ENCODE measurements around the gene SNCG. TPM values are rescaled to one million over a fixed set of nuclear protein-coding genes. Genes with fewer than 3 reads are reported as not detected.

Gene SNCG
- total RNA-seq, 1 experiment from 2014 or later, result 7.3 TPM

DNA sequence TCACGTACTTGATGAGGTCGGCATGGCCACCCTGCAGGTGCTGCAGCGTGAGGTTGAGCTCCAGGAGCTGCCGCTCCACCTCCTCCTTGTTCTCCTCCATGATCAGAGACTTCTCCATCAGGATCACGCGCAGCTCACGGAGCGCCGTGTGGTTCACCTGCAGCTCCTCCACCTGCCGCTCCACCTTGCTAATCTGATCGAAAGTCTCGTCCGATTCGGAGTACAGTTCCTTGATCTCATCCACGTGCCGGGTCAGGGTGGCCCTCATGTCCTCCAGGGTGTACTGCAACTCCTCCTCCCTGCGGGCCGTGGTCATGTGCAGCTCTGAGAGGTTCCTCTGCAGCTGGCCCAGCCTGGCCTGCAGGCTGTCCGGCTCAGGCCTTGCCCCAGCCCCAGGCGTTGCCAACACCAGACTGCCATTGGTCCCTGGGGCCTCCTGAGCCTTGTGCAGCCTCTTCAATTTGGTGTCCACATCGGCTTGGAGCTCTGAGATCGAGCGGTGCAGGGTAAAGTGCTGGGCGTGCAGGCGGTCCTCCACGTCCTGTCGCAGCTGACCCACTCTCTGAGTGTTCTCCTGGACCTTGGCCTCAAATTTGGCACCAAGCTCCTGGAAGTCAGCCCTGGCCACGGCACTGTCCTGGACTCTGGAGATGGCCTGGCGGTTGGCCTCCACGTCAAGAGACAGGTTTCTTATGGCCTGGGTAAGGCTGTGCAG is 14.9 kb upstream of the SNCG start:
- H3K4me1 Mint-ChIP-seq (ENCODE audit: insufficient read depth, unreplicated experiment), result no peaks in the 10 kb centered on the region
- H3K4me3 Mint-ChIP-seq (ENCODE audit: unreplicated experiment), result no peak overlapping the region
- H3K36me3 Mint-ChIP-seq (ENCODE audit: insufficient read depth, unreplicated experiment), result no peaks in the 10 kb centered on the region
- H3K27me3 Mint-ChIP-seq (ENCODE audit: insufficient read depth, unreplicated experiment), result no peaks in the 10 kb centered on the region
- ChIA-PET CTCF (interaction anchor here (1.0 to 6.5 kb wide), 4 partner anchors 11 to 95 kb away, joined by 4 to 66 read pairs (median 4); partner anchors contain the start of gene ADIRF), POLR2A (interaction anchor here (0.6 to 1.5 kb wide), 3 partner anchors 25 to 146 kb away, joined by 3 to 4 read pairs (median 3); partner anchors contain the start of gene ADIRF)
- TF ChIP-seq, protein P1, sequence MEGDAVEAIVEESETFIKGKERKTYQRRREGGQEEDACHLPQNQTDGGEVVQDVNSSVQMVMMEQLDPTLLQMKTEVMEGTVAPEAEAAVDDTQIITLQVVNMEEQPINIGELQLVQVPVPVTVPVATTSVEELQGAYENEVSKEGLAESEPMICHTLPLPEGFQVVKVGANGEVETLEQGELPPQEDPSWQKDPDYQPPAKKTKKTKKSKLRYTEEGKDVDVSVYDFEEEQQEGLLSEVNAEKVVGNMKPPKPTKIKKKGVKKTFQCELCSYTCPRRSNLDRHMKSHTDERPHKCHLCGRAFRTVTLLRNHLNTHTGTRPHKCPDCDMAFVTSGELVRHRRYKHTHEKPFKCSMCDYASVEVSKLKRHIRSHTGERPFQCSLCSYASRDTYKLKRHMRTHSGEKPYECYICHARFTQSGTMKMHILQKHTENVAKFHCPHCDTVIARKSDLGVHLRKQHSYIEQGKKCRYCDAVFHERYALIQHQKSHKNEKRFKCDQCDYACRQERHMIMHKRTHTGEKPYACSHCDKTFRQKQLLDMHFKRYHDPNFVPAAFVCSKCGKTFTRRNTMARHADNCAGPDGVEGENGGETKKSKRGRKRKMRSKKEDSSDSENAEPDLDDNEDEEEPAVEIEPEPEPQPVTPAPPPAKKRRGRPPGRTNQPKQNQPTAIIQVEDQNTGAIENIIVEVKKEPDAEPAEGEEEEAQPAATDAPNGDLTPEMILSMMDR (IDR thresholded peaks at IDR 0.05; ENCODE audit: unreplicated experiment), result no peak
- BruUV-seq (replicated peaks), result no TSS peak
- no peak for DNase-seq (ENCODE audit: unreplicated experiment)
- H3K9me3 Mint-ChIP-seq (ENCODE audit: unreplicated experiment), result no peaks in the 10 kb centered on the region
- intact Hi-C loops (cut with micrococcal nuclease), result no loop called here
- no peak overlapping the region for H3K27ac Mint-ChIP-seq (ENCODE audit: low read depth, unreplicated experiment)

DNA sequence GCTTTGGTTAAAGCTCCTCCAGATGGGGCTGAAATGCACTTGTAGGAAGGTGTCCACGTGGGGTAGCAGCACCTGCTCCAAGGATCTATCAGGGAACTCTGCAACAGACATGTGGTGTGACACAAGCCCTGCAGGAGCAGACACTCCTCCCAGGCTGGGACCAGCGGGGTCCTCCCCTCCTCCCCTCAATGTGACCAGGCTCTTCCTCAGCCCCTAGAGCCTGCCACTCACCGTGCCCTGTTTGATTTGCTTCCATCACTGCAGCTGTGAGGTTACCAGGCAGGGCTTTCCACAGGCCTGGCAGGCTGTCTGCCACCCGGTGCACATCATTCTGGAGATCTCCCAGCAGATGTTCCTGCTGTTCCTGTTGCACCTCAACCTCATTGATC is 14.4 kb upstream of the SNCG start:
- Mint-ChIP-seq H3K9me3 (ENCODE audit: unreplicated experiment) (no peaks in the 10 kb centered on the region), H3K27ac (ENCODE audit: low read depth, unreplicated experiment) (no peak overlapping the region), H3K27me3 (ENCODE audit: insufficient read depth, unreplicated experiment) (no peaks in the 10 kb centered on the region), H3K4me1 (ENCODE audit: insufficient read depth, unreplicated experiment) (no peaks in the 10 kb centered on the region), H3K4me3 (ENCODE audit: unreplicated experiment) (no peak overlapping the region), H3K36me3 (ENCODE audit: insufficient read depth, unreplicated experiment) (no peaks in the 10 kb centered on the region)
- ChIA-PET CTCF (interaction anchor here (1.8 kb wide), 1 partner anchor 95 kb away, joined by 5 read pairs; no protein-coding TSS in a partner anchor), POLR2A (interaction anchor here (0.6 to 1.5 kb wide), 4 partner anchors 15 to 145 kb away, joined by 3 to 4 read pairs (median 3); partner anchors contain the start of gene ADIRF)
- TF ChIP-seq, protein P1 (IDR thresholded peaks at IDR 0.05; ENCODE audit: unreplicated experiment), result no peak
- no TSS peak for BruUV-seq (replicated peaks)
- no peak for DNase-seq (ENCODE audit: unreplicated experiment)
- intact Hi-C loops (cut with micrococcal nuclease), result no loop called here

DNA sequence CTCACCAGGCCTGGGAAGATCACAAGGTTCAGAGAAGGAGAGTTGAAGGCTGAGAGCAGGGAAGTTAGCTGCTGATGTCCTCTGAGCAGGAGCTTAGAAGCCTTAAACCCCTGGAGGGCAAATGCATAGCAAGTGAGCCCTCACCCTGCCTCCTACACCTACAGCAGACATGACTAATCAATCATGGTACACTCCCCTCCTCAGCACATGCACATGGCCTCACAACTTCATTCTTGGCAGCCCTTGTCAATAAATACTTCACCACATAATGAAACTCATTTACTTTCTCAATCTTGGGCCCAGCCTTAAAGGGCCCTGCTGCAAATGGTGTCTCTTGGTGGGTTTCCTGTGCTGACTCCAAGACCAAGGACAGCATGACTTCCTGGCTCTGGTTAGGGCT is 13.9 kb upstream of the SNCG start:
- intact Hi-C loops (cut with micrococcal nuclease), result no loop called here
- no peaks in the 10 kb centered on the region for H3K36me3 Mint-ChIP-seq (ENCODE audit: insufficient read depth, unreplicated experiment)
- no peaks in the 10 kb centered on the region for H3K4me1 Mint-ChIP-seq (ENCODE audit: insufficient read depth, unreplicated experiment)
- peak; percentile 42 for DNase-seq (ENCODE audit: unreplicated experiment)
- no peaks in the 10 kb centered on the region for H3K27me3 Mint-ChIP-seq (ENCODE audit: insufficient read depth, unreplicated experiment)
- no TSS peak for BruUV-seq (replicated peaks)
- H3K4me3 Mint-ChIP-seq (ENCODE audit: unreplicated experiment), result no peak overlapping the region
- POLR2A ChIA-PET, result interaction anchor here (0.7 to 1.5 kb wide), 3 partner anchors 15 to 24 kb away, joined by 3 to 4 read pairs (median 3); partner anchors contain the start of gene ADIRF
- no peaks in the 10 kb centered on the region for H3K9me3 Mint-ChIP-seq (ENCODE audit: unreplicated experiment)
- TF ChIP-seq, protein P1 (IDR thresholded peaks at IDR 0.05; ENCODE audit: unreplicated experiment), result no peak
- no peak overlapping the region for H3K27ac Mint-ChIP-seq (ENCODE audit: low read depth, unreplicated experiment)
- CTCF ChIA-PET, result no interaction called here

DNA sequence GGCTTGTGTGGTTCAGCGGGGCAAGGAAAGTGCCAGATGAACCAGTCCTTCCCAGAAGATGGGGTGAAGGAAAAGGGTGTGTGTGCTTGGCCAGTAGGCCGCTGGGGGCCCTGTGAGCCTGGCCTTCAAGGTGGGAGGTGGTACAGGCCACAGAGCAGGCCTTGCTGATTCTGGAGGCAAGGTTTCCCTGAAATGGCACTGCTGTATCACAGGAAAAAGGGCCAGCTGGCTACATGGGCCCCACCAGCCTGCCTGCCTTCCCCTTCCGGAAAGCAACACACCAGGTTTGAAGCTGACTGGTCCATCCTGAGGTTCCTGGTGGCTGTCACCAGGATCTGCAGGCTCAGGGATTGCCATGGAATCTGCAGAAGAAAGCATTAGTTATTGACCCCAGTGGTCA is 13.5 kb upstream of the SNCG start:
- H3K4me1 Mint-ChIP-seq (ENCODE audit: insufficient read depth, unreplicated experiment), result no peaks in the 10 kb centered on the region
- no peaks in the 10 kb centered on the region for H3K36me3 Mint-ChIP-seq (ENCODE audit: insufficient read depth, unreplicated experiment)
- intact Hi-C loops (cut with micrococcal nuclease), result no loop called here
- no peaks in the 10 kb centered on the region for H3K27me3 Mint-ChIP-seq (ENCODE audit: insufficient read depth, unreplicated experiment)
- no TSS peak for BruUV-seq (replicated peaks)
- POLR2A ChIA-PET, result interaction anchor here (1.0 to 1.5 kb wide), 2 partner anchors 22 to 24 kb away, joined by 3 to 4 read pairs; partner anchors contain the start of gene ADIRF
- CTCF ChIA-PET, result no interaction called here
- H3K27ac Mint-ChIP-seq (ENCODE audit: low read depth, unreplicated experiment), result no peak overlapping the region
- H3K9me3 Mint-ChIP-seq (ENCODE audit: unreplicated experiment), result no peaks in the 10 kb centered on the region
- DNase-seq (ENCODE audit: unreplicated experiment), result no peak
- TF ChIP-seq, protein P1 (IDR thresholded peaks at IDR 0.05; ENCODE audit: unreplicated experiment), result no peak
- H3K4me3 Mint-ChIP-seq (ENCODE audit: unreplicated experiment), result no peak overlapping the region

Data from MCF 10A (cell line).